HepG2 (cell line): ENCODE results near the gene KLHL11. TPM values are rescaled to one million over a fixed set of nuclear protein-coding genes. Genes with fewer than 3 reads are reported as not detected.

Experiments used
- MXD4 ChIP-seq: IDR thresholded peaks from 2 replicates; pipeline ENCODE4 v1.6.1; 2016; ENCODE audit warnings: mild to moderate bottlenecking, missing biosample characterization, missing genetic modification reagents
- NR1H2 ChIP-seq: sonication (generic); formaldehyde crosslinking; IDR thresholded peaks from 2 replicates; pipeline ENCODE4 v1.8.1; 2022; ENCODE audit warnings: low read depth, missing genetic modification reagents, borderline replicate concordance
- YEATS4 ChIP-seq: sonication (generic); formaldehyde crosslinking; IDR thresholded peaks from 2 replicates; pipeline ENCODE4 v1.4.0; 2020; ENCODE audit warnings: missing genetic modification reagents, borderline replicate concordance
- ZNF318 ChIP-seq: sonication (generic); formaldehyde crosslinking; IDR thresholded peaks from 2 replicates; pipeline ENCODE4 v1.4.0; 2020; ENCODE audit warnings: mild to moderate bottlenecking, missing genetic modification reagents
- ZNF362 ChIP-seq: sonication (generic); formaldehyde crosslinking; IDR thresholded peaks from 2 replicates; pipeline ENCODE4 v1.4.0; 2020; ENCODE audit warnings: missing genetic modification reagents, mild to moderate bottlenecking, borderline replicate concordance
- polyA plus RNA-seq, 8 experiments: library from polyadenylated mRNA; depleted of rRNA in 3 of 8; stranded (reverse) in 7 of 8; unstranded in 1 of 8; fragments of >200 nt; fragmentation: Illumina TruSeq in 4 of 8; extraction: Trizol in 4 of 8; gene quantifications; 2 replicates each; pipeline versions ENCODE4 v1.2.1 to v1.2.3, GENCODE V29; 2011 to 2016; ENCODE audit warnings: low read depth in 4 of 8, missing spikeins in 1 of 8, mixed read lengths in 1 of 8; ENCODE audit not compliant: insufficient read depth in 1 of 8
- total RNA-seq, 5 experiments: library from RNA; depleted of rRNA; stranded (reverse); fragments of >200 nt; fragmentation: Illumina TruSeq; extraction: Trizol; gene quantifications; 2 replicates each; pipeline ENCODE4 v1.2.3, GENCODE V29; 2016; ENCODE audit warnings: low read depth in 1 of 5
- TF ChIP-seq, protein P1 (sequence below): sonication (generic); formaldehyde crosslinking; IDR thresholded peaks from 2 replicates; pipeline ENCODE4 v1.9.0; 2022; ENCODE audit warnings: missing genetic modification reagents, mild to moderate bottlenecking, borderline replicate concordance

Gene KLHL11
- total and polyA plus RNA-seq, 2 of the 13 experiments (the other 11 are each of a cell fraction or from before 2014, with no cell fraction given), result 7.7 to 27.5 TPM

DNA sequence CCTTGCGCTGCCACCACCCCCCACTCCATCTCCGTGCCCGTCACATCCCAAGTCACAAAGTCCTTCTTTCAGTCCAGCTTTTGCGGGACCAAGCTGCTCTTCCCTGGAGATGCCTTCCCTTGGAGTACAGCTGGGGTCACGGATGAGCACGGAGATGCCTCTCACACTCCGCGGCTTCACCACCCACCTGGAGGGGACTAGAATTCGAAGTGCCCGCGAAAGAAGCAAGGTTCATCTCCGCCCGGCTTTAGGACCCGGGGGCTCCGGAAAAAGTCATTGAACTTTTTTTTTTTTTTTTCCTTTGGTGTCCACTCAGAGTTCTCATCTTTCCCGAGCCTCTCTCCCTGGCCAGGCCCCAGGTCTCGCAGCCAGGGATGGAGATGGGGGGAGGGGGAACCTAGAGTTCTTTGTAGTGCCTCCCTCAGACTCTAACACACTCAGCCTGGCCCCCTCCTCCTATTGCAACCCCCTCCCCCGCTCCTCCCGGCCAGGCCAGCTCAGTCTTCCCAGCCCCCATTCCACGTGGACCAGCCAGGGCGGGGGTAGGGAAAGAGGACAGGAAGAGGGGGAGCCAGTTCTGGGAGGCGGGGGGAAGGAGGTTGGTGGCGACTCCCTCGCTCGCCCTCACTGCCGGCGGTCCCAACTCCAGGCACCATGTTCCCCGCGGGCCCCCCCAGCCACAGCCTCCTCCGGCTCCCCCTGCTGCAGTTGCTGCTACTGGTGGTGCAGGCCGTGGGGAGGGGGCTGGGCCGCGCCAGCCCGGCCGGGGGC lies 52.7 kb downstream of the KLHL11 start, which contains the start of gene FKBP10 (continued):
- TF ChIP-seq ZNF318 (CRISPR knock-in tag) (0 out of 2 replicates have a peak, but pooled peaks have one; percentile 35), YEATS4 (CRISPR knock-in tag) (peak; percentile 90), MXD4 (CRISPR knock-in tag) (peak; percentile 54; the same call in 1 of the 2 replicates), ZNF362 (CRISPR knock-in tag) (peak; percentile 99), NR1H2 (CRISPR knock-in tag) (0 out of 2 replicates have a peak, but pooled peaks have one; percentile 17)
- TF ChIP-seq, protein P1, sequence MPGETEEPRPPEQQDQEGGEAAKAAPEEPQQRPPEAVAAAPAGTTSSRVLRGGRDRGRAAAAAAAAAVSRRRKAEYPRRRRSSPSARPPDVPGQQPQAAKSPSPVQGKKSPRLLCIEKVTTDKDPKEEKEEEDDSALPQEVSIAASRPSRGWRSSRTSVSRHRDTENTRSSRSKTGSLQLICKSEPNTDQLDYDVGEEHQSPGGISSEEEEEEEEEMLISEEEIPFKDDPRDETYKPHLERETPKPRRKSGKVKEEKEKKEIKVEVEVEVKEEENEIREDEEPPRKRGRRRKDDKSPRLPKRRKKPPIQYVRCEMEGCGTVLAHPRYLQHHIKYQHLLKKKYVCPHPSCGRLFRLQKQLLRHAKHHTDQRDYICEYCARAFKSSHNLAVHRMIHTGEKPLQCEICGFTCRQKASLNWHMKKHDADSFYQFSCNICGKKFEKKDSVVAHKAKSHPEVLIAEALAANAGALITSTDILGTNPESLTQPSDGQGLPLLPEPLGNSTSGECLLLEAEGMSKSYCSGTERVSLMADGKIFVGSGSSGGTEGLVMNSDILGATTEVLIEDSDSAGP (CRISPR knock-in tag), result peak; percentile 60
